A172 (cell line): Measurements from ENCODE around the gene TRIM54. TPM values are rescaled to one million over a fixed set of nuclear protein-coding genes. Genes with fewer than 3 reads are reported as not detected.
A peak's percentile ranks its signal among the peaks of the same experiment; 100 is the strongest.

Experiments
- DNase-seq: peaks from one replicate; pipeline ENCODE4 v3.0.0-alpha.2; 2015; ENCODE audit warnings: low spot score
- total RNA-seq: library from RNA; depleted of rRNA; stranded (reverse); fragments of >200 nt; shearing (Covaris generic); gene quantifications from 2 replicates; pipeline ENCODE4 v1.2.3, GENCODE V29; 2014; rRNA removed

The TRIM54 gene
- total RNA-seq, 1 experiment from 2014 or later = 0.96 TPM

DNA sequence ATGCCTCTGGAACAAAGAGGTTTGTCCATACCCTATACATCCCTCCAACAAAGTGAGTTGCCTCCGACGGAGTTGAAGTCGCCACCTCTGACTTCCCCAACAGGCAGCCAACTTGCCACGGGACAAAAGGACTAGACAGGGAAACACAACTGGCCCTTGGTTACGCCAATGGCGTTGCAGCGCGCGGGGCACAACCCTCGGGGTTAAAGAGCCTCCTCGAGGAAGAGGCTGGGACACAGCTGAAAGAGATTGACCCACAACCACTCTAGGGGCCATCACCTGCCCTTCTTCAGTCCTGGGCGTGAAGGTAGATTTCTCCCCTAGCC lies 73.8 kb downstream of the TRIM54 start:
- peak; percentile 66 for DNase-seq

DNA sequence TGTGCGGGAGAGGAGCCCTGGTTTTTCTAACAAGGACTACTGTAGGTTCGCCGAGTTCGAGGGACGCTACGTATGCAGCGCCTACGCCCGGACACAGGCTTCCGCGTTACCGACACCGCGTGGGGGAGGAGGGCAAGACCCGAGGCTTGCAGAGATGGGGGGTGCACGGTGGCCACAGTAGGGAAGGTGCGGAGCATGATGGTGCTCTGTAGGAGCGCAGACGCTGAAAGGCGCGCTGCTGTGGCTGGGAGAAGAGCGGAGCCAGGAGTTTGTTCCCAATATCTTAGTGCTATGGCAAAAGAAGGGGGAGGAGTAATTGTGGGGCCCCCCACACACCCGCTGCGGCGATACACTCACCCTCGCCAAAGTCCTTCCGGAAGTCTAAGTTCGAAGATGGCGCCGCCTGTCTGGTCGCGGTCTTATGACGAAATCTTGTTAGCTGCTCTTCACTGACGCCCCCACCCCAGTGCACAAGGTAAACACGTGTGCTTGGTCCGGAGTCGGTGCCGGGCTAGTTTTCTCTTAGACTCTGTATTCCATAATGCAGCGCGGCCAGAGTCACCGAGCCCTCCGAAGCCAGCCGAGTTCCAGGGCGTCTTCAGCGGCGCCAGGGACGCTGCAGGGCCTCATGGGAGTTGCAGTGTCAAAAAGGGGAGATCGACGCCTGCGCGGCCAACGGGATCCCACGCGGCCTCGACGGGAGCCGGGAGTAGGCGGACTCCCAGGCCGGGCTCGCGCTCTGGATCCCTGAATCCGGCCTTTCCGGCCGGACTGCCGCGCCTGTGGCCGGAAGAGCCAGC lies 74.4 kb downstream of the TRIM54 start, which contains the start of gene GTF3C2:
GTF3C2 (minus strand) TSS at position 383 of the 800 bp plus-strand sequence. CDS start 13,210 bp downstream, outside the sequence.
- DNase-seq = peak; percentile 97

Other genes with a start within 250 kb of the TRIM54 start
- 53.8 and 57.7 TPM in 2 replicates for gene TMEM214, start 249.5 kb upstream of the TRIM54 start, total RNA-seq
- gene AGBL5, start 230.8 kb upstream of the TRIM54 start, total RNA-seq = 41.4 and 44.3 TPM in 2 replicates
- 334 and 356 TPM in 2 replicates for gene OST4, start 210.8 kb upstream of the TRIM54 start, total RNA-seq
- gene EMILIN1, start 203.8 kb upstream of the TRIM54 start, total RNA-seq = 0.10 and 0.47 TPM in 2 replicates
- 8.7 and 10.3 TPM in 2 replicates for gene KHK, start 195.7 kb upstream of the TRIM54 start, total RNA-seq
- gene CGREF1, start 163.3 kb upstream of the TRIM54 start, total RNA-seq = 0.17 and 0.40 TPM in 2 replicates
- gene ABHD1, start 158.6 kb upstream of the TRIM54 start, total RNA-seq = 2.2 TPM in 1 of 2 replicates, not detected in the other
- 79.5 and 89.2 TPM in 2 replicates for gene PREB, start 147.8 kb upstream of the TRIM54 start, total RNA-seq
- gene PRR30, start 143.0 kb upstream of the TRIM54 start, total RNA-seq = not detected in 2 replicates
- gene TCF23, start 133.4 kb upstream of the TRIM54 start, total RNA-seq = not detected in 2 replicates
- gene ATRAID, start 70.4 kb upstream of the TRIM54 start, total RNA-seq = 191 and 231 TPM in 2 replicates
- 41.8 and 67.4 TPM in 2 replicates for gene SLC5A6, start 70.2 kb upstream of the TRIM54 start, total RNA-seq
- 27.5 and 30.9 TPM in 2 replicates for gene CAD, start 65.1 kb upstream of the TRIM54 start, total RNA-seq
- 3.2 and 6.5 TPM in 2 replicates for gene SLC30A3, start 19.4 kb upstream of the TRIM54 start, total RNA-seq
- gene DNAJC5G, start 7.0 kb upstream of the TRIM54 start, total RNA-seq = not detected in 2 replicates
- gene UCN, start 26.0 kb downstream of the TRIM54 start, total RNA-seq = 4.1 and 5.0 TPM in 2 replicates
- gene MPV17, start 40.7 kb downstream of the TRIM54 start, total RNA-seq = 91.0 and 108 TPM in 2 replicates
- 56.4 and 67.8 TPM in 2 replicates for gene GTF3C2, start 74.3 kb downstream of the TRIM54 start, total RNA-seq
- gene EIF2B4, start 87.9 kb downstream of the TRIM54 start, total RNA-seq = 31.2 and 43.4 TPM in 2 replicates
- gene SNX17, start 88.2 kb downstream of the TRIM54 start, total RNA-seq = 202 and 226 TPM in 2 replicates
- 1.4 TPM in 1 of 2 replicates, not detected in the other for gene ZNF513, start 98.3 kb downstream of the TRIM54 start, total RNA-seq
- gene PPM1G, start 127.2 kb downstream of the TRIM54 start, total RNA-seq = 185 and 200 TPM in 2 replicates
- gene NRBP1, start 146.2 kb downstream of the TRIM54 start, total RNA-seq = 170 and 206 TPM in 2 replicates
- not detected in 2 replicates for gene KRTCAP3, start 160.0 kb downstream of the TRIM54 start, total RNA-seq
- 24.3 and 39.8 TPM in 2 replicates for gene IFT172, start 207.3 kb downstream of the TRIM54 start, total RNA-seq
- 8.2 and 13.4 TPM in 2 replicates for gene FNDC4, start 212.8 kb downstream of the TRIM54 start, total RNA-seq
- gene GCKR, start 214.4 kb downstream of the TRIM54 start, total RNA-seq = not detected in 2 replicates